RPMI7951 (cell line): ENCODE data around the gene PTGFRN. TPM values are rescaled to one million over a fixed set of nuclear protein-coding genes. Genes with fewer than 3 reads are reported as not detected.

Source experiments
- DNase-seq: peaks from one replicate; pipeline ENCODE4 v3.0.0-alpha.2; 2012; ENCODE audit warnings: low read depth
- total RNA-seq: library from RNA; depleted of rRNA; stranded (reverse); fragments of >200 nt; shearing (Covaris generic); gene quantifications from 2 replicates; pipeline ENCODE4 v1.2.3, GENCODE V29; 2014; rRNA removed

PTGFRN gene
- total RNA-seq, 1 experiment from 2014 or later: 101 TPM

- DNase-seq: no peak
Measured at GRCh38 chr1:117032681-117033539, 123.2 kb downstream of the PTGFRN start.

GRCh38 chr1:117033772-117034171 is 124.1 kb downstream of the PTGFRN start:
- no peak for DNase-seq

- DNase-seq: no peak
Measured at GRCh38 chr1:117034791-117035290, 125.1 kb downstream of the PTGFRN start.

- no peak for DNase-seq
Measured at GRCh38 chr1:117036018-117036461, 126.3 kb downstream of the PTGFRN start.

GRCh38 chr1:117037802-117038201 is 128.1 kb downstream of the PTGFRN start:
- no peak for DNase-seq

- no peak for DNase-seq
Measured at GRCh38 chr1:117038236-117038635, 128.5 kb downstream of the PTGFRN start.

Other genes with a start within 250 kb of the PTGFRN start
- 39.8 and 41.8 TPM in 2 replicates for gene IGSF3, start 242.2 kb upstream of the PTGFRN start, total RNA-seq
- not detected in 2 replicates for gene CD2, start 155.5 kb upstream of the PTGFRN start, total RNA-seq
- 0.39 and 0.48 TPM in 2 replicates for gene CD101, start 91.8 kb downstream of the PTGFRN start, total RNA-seq
- 12.8 and 23.4 TPM in 2 replicates for gene TTF2, start 150.4 kb downstream of the PTGFRN start, total RNA-seq
- gene TRIM45, start 211.8 kb downstream of the PTGFRN start, total RNA-seq: 3.3 and 3.6 TPM in 2 replicates